ENCODE data around the gene BPTF. TPM values are rescaled to one million over a fixed set of nuclear protein-coding genes. Genes with fewer than 3 reads are reported as not detected.
A peak's percentile ranks its signal among the peaks of the same experiment; 100 is the strongest.
"Not testable (repeated sequence)": the region's sequence is repeated elsewhere in the genome, so short reads cannot be mapped to it uniquely, and the experiment has no call there.

BPTF gene
- total RNA-seq, 3 donors from 2014 or later (not counting 1 experiment from before 2014, with no cell fraction given), result 168 to 205 (median 193) TPM

- H3K9me3 Mint-ChIP-seq, result no peaks in the 10 kb centered on the region
- intact Hi-C loops (cut with micrococcal nuclease), result no loop called here
- peaks cover 57% of the 10 kb centered on the region for H3K36me3 ChIP-seq (ENCODE audit: control insufficient read depth, insufficient read depth, low read length)
- peaks cover 14 to 18% of the 10 kb centered on the region in 2 donors for H3K4me1 Mint-ChIP-seq
- DNase-seq, result no peak
- TF ChIP-seq CTCF (IDR thresholded peaks at IDR 0.05), result no peak
- H3K4me3 Mint-ChIP-seq, result no peak overlapping the region
- ATAC-seq, result no peak
- no peaks in the 10 kb centered on the region for H3K27me3 Mint-ChIP-seq (ENCODE audit: low read depth in 2 of 2)
- H3K9me3 ChIP-seq (ENCODE audit: control insufficient read depth, insufficient read depth, low read length), result no peaks in the 10 kb centered on the region
- peak overlapping the region; percentile 71 to 76 for H3K27ac Mint-ChIP-seq
- 93% methylated on average over 3 of the region's 4 CpGs for WGBS (ENCODE audit: insufficient coverage)
- H3K36me3 Mint-ChIP-seq, result peaks cover 22% of the 10 kb centered on the region
- no peak overlapping the region for H3K4me3 ChIP-seq (ENCODE audit: low read length)
- H3K27ac ChIP-seq (ENCODE audit: low read length), result no peak overlapping the region
- H3K27me3 ChIP-seq (ENCODE audit: control insufficient read depth, insufficient read depth, low read length), result no peaks in the 10 kb centered on the region
- H3K4me1 ChIP-seq (ENCODE audit: control insufficient read depth, insufficient read depth, low read length), result no peaks in the 10 kb centered on the region
These were observed 86.8 kb downstream of the BPTF start for GRCh38 chr17:67912088-67912487.

- no peaks in the 10 kb centered on the region for H3K9me3 Mint-ChIP-seq
- DNase-seq (no peak), ATAC-seq (peak in 2 of 3 donors; percentile 45 to 84)
- Histone ChIP-seq H3K27ac (ENCODE audit: low read length) (no peak overlapping the region), H3K4me1 (ENCODE audit: control insufficient read depth, insufficient read depth, low read length) (no peaks in the 10 kb centered on the region), H3K36me3 (ENCODE audit: control insufficient read depth, insufficient read depth, low read length) (peaks cover 55% of the 10 kb centered on the region), H3K27me3 (ENCODE audit: control insufficient read depth, insufficient read depth, low read length) (no peaks in the 10 kb centered on the region), H3K9me3 (ENCODE audit: control insufficient read depth, insufficient read depth, low read length) (no peaks in the 10 kb centered on the region), H3K4me3 (ENCODE audit: low read length) (no peak overlapping the region)
- peaks cover 14 to 18% of the 10 kb centered on the region in 2 donors for H3K4me1 Mint-ChIP-seq
- H3K4me3 Mint-ChIP-seq, result no peak overlapping the region
- intact Hi-C loops (cut with micrococcal nuclease), result no loop called here
- peaks cover 22% of the 10 kb centered on the region for H3K36me3 Mint-ChIP-seq
- H3K27me3 Mint-ChIP-seq (ENCODE audit: low read depth in 2 of 2), result no peaks in the 10 kb centered on the region
- no peak for TF ChIP-seq CTCF (IDR thresholded peaks at IDR 0.05)
- peak overlapping the region; percentile 71 to 76 for H3K27ac Mint-ChIP-seq
- WGBS (ENCODE audit: insufficient coverage), result 63% methylated on average over 7 of the region's 7 CpGs
These were observed 87.4 kb downstream of the BPTF start for GRCh38 chr17:67912656-67913055.

- TF ChIP-seq CTCF (IDR thresholded peaks at IDR 0.05), result no peak
- H3K9me3 ChIP-seq (ENCODE audit: control insufficient read depth, insufficient read depth, low read length), result no peaks in the 10 kb centered on the region
- H3K9me3 Mint-ChIP-seq, result no peaks in the 10 kb centered on the region
- no peak overlapping the region for H3K4me3 ChIP-seq (ENCODE audit: low read length)
- no peak overlapping the region for H3K27ac Mint-ChIP-seq
- H3K4me1 ChIP-seq (ENCODE audit: control insufficient read depth, insufficient read depth, low read length), result no peaks in the 10 kb centered on the region
- 96% methylated on average over 4 of the region's 4 CpGs for WGBS (ENCODE audit: insufficient coverage)
- no peak overlapping the region for H3K4me3 Mint-ChIP-seq
- no peak for ATAC-seq
- peaks cover 6 to 7% of the 10 kb centered on the region in 2 donors for H3K4me1 Mint-ChIP-seq
- DNase-seq, result no peak
- no peaks in the 10 kb centered on the region for H3K27me3 Mint-ChIP-seq (ENCODE audit: low read depth in 2 of 2)
- intact Hi-C loops (cut with micrococcal nuclease), result no loop called here
- H3K36me3 ChIP-seq (ENCODE audit: control insufficient read depth, insufficient read depth, low read length), result peaks cover 44% of the 10 kb centered on the region
- H3K27ac ChIP-seq (ENCODE audit: low read length), result no peak overlapping the region
- no peaks in the 10 kb centered on the region for H3K36me3 Mint-ChIP-seq
- no peaks in the 10 kb centered on the region for H3K27me3 ChIP-seq (ENCODE audit: control insufficient read depth, insufficient read depth, low read length)
These were observed 94.9 kb downstream of the BPTF start for GRCh38 chr17:67920212-67920611.

- no peak overlapping the region for H3K4me3 Mint-ChIP-seq
- no peaks in the 10 kb centered on the region for H3K27me3 ChIP-seq (ENCODE audit: control insufficient read depth, insufficient read depth, low read length)
These were observed 97.2 kb downstream of the BPTF start for GRCh38 chr17:67922503-67922902.

GRCh38 chr17:67928842-67929241, 103.5 kb downstream of the BPTF start:
- H3K4me1 Mint-ChIP-seq; H3K27me3 Mint-ChIP-seq (ENCODE audit: low read depth in 2 of 2); H3K4me3 Mint-ChIP-seq; H3K9me3 Mint-ChIP-seq; DNase-seq; H3K4me3 ChIP-seq (ENCODE audit: low read length); ATAC-seq; H3K27ac ChIP-seq (ENCODE audit: low read length); H3K27ac Mint-ChIP-seq; H3K9me3 ChIP-seq (ENCODE audit: control insufficient read depth, insufficient read depth, low read length); intact Hi-C loops (cut with micrococcal nuclease); H3K27me3 ChIP-seq (ENCODE audit: control insufficient read depth, insufficient read depth, low read length); H3K4me1 ChIP-seq (ENCODE audit: control insufficient read depth, insufficient read depth, low read length): not testable (repeated sequence)
- H3K36me3 ChIP-seq (ENCODE audit: control insufficient read depth, insufficient read depth, low read length), result peaks cover 70% of the 10 kb centered on the region
- 58% methylated on average over 4 of the region's 4 CpGs for WGBS (ENCODE audit: insufficient coverage)
- peaks cover 13% of the 10 kb centered on the region for H3K36me3 Mint-ChIP-seq

More at GRCh38 chr17:67922503-67922902, 97.2 kb downstream of the BPTF start:
- ATAC-seq (no peak), DNase-seq (no peak)
- Histone ChIP-seq H3K36me3 (ENCODE audit: control insufficient read depth, insufficient read depth, low read length) (peaks cover 54% of the 10 kb centered on the region), H3K9me3 (ENCODE audit: control insufficient read depth, insufficient read depth, low read length) (no peaks in the 10 kb centered on the region), H3K4me3 (ENCODE audit: low read length) (no peak overlapping the region), H3K4me1 (ENCODE audit: control insufficient read depth, insufficient read depth, low read length) (no peaks in the 10 kb centered on the region), H3K27ac (ENCODE audit: low read length) (no peak overlapping the region)
- no peak for TF ChIP-seq CTCF (IDR thresholded peaks at IDR 0.05)
- no peaks in the 10 kb centered on the region for H3K27me3 Mint-ChIP-seq (ENCODE audit: low read depth in 2 of 2)
- H3K9me3 Mint-ChIP-seq, result no peaks in the 10 kb centered on the region
- intact Hi-C loops (cut with micrococcal nuclease), result no loop called here
- H3K4me1 Mint-ChIP-seq, result no peaks in the 10 kb centered on the region
- no peaks in the 10 kb centered on the region for H3K36me3 Mint-ChIP-seq
- 100% methylated on average over 5 of the region's 5 CpGs for WGBS (ENCODE audit: insufficient coverage)
- H3K27ac Mint-ChIP-seq, result peak overlapping the region; percentile 6 to 43

All from natural killer cell (primary cell).